Stimulated activated CD4-positive, alpha-beta T cell treated with anti-CD3 and anti-CD28 coated beads, Interleukin-2, amount 100 ng/mL, for 24 hours (primary cell): ENCODE results near the gene FIGNL1.
"Not testable (repeated sequence)": the region's sequence is repeated elsewhere in the genome, so short reads cannot be mapped to it uniquely, and the experiment has no call there.

Source experiments
- DNase-seq, 2 donors: peaks; one replicate each; pipeline ENCODE4 v3.0.0-alpha.2; 2020

Gene FIGNL1

DNA sequence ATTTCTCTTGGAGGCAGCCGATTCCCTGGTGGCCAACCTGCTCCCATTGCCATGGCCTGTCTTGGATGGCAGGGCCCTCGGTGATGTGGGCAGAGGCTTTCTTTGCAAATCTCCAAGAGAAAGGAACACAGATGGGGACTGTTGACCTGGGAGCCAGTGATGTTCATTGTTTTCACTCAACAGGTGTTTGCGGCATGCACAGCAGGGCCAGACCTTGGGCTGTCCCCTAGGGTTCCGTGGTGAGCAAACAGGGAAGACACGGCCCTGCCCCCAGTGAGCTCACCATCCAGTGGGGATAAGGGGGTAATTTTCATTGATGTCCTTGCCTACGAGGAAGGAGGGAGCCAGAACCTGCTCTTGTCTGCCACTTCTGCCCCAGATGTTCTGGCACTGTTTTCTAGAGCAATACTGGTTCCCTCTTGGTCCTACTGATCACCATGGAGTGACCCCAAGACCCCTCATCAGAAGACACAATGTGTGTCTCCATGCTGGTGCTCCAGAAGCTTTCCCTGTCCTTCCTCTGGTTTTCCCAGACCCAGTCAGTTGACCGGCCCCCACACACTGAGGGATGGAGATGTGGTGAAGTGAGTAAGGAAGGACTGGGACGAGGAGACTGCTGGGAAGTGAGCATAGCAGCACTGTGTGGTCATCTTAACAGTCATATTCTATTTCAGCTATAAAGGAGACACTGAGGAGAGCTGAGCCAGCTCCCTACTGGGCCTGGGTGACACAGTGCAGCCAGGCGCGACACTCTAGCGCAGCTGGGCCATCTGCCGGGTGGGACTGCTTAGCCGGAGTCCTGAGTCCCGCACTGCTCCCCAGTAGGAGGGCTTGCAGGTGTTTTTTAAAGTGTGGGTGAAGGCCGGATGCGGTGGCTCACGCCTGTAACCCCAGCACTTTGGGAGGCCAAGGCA, 20.4 kb upstream of the FIGNL1 start:
- DNase-seq, result no peak

DNA sequence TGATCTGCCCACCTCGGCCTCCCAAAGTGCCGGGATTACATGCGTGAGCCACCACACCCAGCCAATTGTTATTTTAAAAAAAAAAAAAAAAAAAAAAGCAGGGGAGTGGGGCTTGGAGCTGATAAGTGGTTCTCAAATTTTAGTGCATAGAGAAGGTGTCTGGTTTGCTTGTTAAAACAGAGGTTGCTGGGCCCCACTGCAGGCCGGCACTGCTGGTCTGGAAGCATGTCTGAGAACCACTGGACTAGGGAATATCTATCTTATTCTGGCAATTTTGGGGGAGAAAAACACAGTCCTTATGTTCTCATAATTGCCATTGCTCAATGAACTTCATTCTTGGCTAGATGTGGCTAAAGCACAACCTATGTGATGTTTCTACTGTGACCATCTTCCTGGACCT, 19.0 kb upstream of the FIGNL1 start:
- DNase-seq, result no peak

DNA sequence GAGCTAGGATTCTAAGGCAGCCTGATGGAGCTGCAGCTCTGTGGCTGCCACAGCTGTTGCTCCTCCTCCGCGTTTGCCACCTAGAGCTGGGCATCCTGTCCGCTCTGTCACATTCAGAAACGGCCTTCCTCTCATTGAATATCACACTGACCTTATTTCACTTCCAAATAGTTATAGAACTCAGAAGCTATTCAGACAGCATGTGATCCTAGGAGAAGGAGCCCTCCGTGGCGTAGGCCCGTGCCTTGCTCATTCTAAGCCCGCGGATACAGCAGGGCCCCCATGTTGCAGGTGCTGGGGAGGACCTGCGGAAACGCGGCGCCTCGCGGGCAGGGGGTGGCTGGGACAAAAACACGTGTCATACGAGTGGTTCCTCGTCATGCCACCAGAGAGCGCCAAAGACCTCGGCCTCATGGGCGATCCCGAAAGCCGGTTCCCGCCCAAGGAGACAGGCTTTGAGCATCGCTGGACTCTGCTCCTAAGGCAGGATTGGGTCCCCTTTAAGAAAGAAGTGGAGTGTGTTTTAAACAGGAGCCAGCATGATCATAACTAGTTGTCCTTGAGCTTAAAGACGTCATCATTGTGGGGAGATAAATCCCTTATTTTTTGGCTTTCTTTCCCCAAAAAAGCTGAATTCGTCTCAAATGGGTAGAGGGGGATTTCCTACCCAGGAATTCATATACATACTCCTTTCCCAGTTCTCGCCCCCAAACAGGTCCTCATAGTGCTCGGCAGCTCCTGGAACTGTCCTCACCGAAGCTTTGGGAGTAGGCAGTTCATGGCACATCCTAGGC, 17.9 kb upstream of the FIGNL1 start:
- DNase-seq, result peak; percentile 82 to 90

- no peak for DNase-seq
These were observed 16.9 kb upstream of the FIGNL1 start for GRCh38 chr7:50466815-50467585.

DNA sequence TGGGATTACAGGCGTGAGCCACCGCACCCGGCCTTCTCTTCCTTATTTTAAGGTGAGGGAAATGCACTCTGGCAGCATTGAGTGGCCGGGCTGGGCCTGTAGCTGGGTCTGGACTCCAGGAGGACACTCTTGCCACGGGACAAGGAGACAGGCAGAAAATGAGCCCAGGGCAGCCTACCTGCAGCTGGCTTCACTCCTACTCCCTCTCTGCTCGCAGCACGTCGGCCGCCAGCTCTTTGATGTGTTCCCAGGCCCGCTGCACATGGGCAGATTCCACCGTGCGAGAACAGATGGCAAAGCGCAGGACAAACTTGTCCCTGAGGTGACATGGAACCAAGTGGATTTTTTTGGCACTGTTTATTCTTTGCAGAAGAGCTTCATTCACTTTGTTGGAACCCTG, 12.9 kb upstream of the FIGNL1 start:
- DNase-seq, result no peak

DNA sequence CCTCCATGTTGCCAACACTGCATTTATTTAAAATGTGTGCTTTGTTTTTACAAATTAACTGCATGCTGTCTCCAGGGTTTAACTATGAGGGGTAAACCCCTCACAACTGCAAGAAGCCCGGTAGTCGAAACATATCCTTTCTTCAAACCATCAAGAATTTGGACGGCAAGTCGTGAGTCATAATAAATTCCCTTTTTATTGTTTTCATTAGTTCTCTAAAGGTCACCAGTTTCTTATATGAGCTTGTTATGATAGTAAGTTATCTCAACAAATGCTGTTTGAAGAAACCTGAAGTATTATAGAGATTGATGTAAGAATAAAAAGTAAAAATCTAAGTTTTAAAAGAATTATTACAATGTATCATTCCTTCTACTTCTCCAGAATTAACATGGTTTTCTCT, 12.2 kb upstream of the FIGNL1 start:
- no peak for DNase-seq

DNA sequence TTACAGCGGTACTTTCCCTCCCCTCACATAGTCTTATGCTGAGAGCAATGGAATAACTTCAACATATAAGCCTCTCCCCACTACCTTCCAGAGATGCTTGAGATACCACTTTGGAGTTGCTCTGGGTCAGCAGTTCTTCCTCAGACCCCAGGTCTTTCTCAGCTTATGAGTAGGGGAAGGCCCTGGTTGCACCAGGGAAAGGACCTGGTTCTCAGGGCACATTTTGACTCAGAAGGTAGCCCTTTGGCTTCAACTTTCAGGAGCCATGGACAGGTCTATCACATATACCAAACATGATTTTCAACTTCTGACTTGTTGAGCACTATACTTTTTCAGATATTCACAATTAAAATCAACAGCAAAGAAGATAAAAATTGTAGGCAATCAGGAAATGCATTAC, 11.5 kb upstream of the FIGNL1 start:
- DNase-seq, result no peak

DNA sequence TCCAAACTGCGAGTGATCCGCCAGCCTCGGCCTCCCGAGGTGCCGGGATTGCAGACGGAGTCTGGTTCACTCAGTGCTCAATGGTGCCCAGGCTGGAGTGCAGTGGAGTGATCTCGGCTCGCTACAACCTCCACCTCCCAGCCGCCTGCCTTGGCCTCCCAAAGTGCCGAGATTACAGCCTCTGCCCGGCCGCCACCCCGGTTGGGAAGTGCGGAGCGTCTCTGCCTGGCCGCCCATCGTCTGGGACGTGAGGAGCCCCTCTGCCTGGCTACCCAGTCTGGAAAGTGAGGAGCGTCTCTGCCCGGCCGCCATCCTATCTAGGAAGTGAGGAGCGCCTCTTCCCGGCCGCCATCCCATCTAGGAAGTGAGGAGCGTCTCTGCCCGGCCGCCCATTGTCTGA, 9.0 kb upstream of the FIGNL1 start:
- not testable (repeated sequence) for DNase-seq

DNA sequence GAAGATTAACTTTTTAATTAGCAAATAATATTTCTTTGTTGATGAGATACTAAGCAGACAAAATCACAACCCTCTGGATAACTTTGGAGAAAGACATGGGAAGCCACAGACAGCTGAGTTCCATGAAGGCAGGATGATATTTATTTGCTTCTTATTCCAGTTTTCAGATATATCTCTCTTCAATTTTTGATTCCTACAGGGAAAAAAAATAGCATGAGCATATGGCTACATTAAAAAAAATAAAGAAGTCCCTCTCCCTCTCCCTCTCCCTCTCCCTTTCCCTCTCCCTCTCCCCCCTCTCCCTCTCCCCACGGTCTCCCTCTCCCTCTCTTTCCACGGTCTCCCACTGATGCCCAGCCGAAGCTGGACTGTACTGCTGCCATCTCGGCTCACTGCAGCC, 8.5 kb upstream of the FIGNL1 start:
- DNase-seq, result not testable (repeated sequence)

DNA sequence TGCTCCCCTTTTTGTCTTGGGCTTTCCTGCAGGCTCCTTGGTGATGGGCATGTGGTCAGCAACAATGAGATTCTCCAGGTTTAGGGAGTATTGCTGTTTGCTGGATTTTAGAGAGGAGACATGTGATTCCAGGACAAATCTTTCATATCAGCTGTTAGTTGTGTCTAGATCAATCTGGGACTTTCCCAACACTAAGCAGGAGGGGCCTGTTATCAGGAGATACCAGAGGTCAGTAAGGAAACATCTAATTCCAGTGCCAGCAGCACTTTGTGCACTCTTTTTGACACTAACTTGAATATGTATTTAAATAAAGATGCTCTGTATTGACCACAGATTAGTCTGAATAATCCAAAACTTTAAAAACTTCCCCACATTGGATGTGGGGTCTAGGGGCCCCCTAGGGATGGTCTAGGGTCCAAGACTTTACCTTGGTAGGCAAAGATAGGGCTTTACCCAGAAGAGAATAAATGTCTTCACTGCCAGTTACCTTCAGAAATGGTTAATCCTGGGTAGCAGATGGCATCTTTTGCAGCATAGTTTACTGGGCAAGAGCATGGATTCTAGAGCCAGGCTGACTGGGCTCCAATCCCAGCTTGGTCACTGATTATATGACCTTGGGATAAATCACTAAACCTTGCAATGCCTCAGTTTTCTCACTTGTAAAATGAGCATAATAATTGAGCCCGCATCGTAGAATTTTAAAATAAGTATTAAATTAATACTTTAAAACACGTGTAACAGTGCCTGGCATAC, 6.4 kb upstream of the FIGNL1 start:
- no peak for DNase-seq

GRCh38 chr7:50455658-50456057, 5.5 kb upstream of the FIGNL1 start:
- DNase-seq, result no peak

GRCh38 chr7:50454968-50455367, 4.8 kb upstream of the FIGNL1 start:
- no peak for DNase-seq

DNA sequence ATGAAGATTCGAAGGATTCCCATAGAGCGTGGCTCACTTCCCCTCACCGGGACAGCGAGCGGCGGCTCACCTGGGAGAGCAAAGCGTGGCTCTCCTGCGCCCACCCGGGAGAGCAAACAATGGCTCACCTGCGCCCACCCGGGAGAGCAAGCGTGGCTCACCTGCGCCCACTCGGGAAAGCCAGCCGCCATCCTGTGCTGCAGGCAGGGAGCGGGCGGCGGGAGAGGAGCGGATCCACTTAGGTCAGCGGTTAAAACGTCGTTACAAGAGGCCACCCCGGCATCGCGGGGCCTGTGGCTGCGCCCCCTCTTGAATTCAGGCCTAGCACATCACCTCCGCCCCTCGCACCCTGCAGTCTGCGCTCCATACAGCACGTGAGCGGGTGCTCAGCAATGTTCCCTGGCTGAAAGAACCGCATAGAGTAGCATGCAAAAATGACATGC, 461 bp upstream of the FIGNL1 start:
- peak; percentile 32 to 43 for DNase-seq

DNA sequence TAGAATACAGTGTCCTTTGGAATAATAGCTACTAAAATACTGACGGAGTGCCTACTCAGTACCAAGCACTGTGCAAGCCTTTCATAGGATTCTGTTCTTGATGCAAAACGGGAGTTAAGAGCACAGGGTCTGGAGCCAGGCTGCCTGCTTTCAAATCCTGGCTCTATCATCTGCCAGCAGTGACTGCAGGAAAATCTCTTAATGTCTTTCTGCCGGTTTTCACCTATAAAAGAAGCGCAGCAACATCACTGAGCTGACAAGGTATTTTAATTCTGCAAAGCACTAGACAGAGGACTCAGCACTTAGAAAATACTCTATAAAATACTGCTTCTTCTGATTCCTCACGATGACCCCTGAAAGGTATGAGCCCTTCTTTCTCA, 659 bp downstream of the FIGNL1 start:
- DNase-seq, result no peak

- DNase-seq, result no peak
These were observed 1.3 kb downstream of the FIGNL1 start for GRCh38 chr7:50448823-50449222.

GRCh38 chr7:50446542-50446960, 3.6 kb downstream of the FIGNL1 start:
- DNase-seq, result peak in 1 of 2 donors; percentile 21

DNA sequence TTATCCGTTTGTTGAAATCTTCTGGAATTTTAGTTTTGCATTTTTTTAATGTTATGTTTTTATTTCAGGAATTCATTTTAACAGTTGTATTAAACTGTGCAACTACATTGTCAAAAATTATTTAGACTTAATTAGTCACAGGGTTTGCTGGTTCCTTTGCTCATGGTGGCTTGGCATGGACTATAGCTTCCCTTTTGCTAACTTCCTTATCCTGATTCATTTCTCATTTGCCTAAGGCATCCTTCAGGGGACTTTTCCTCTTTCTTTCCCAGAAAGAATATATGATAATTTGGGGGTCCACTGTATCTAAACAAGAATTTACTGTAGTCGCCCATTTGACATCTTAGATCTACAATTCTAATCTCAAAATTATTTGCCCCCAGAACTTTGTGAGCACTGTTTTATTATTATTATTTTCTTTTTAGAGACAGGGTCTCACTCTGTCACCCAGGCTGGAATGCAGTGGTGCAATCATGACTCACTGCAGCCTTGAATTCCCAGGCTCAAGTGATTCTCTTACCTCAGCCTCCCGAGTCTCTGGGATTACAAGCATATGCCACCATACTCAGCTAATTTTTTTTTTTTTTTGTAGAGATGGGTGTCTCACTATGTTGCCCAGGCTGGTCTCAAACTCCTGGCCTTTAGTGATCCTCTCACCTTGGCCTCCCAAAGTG, 13.9 kb downstream of the FIGNL1 start:
- no peak for DNase-seq

DNA sequence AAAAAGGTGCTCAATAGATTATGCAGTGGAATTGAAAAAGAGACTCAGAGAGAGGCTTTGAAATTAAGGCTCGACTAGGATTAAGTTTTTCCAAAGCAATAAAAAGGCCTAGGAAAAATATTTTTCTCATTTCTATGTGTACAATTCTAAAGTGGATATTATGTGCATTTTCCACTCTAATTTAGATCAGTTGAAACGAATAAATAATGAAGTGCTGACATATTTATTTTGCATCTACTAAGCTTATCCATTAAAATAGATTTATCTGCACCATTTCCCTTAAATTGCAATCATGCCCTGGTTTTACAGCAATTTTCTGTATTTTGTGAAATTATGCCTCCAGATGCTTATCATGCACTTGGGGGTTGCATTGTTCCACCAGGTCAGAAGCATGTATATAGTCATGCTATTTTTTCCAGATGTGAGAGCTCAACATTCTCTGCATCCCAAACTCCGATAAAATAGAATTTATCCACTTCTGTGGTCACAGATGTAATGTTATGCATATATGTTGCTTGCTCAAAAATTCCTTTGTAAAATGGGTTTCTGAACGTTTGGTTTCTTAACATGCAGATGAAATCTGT, 18.3 kb downstream of the FIGNL1 start:
- DNase-seq, result no peak

GRCh38 chr7:50431316-50431715, 18.8 kb downstream of the FIGNL1 start:
- no peak for DNase-seq

GRCh38 chr7:50428911-50429310, 21.2 kb downstream of the FIGNL1 start:
- no peak for DNase-seq

DNA sequence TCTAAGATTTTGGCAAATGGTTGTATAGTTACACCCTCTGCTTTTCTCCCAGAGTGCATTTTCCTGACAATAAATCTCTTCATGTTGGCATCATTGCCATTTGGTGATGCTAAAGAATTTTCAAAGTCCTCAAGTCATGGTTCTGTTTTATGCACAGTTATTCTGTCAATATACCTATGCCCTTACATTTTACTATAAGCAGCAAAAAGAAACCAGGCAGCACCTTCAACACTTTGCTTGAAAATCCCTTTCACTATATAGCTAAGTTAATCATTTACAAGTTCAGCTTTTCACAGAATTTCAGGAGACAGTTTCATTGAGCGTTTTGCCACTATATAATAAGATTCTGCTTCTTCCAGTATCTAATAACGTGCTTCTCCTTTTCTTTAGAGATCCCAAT, 22.6 kb downstream of the FIGNL1 start:
- no peak for DNase-seq
